HCT116 (cell line): ENCODE measurements around the gene GOLT1B. TPM values are rescaled to one million over a fixed set of nuclear protein-coding genes. Genes with fewer than 3 reads are reported as not detected.

Source experiments
- ATAC-seq: fragments of 200-7000 bp; cut with Tn5 transposase; 2 replicates; pipeline ENCODE4 v1.9.1; 2020; ENCODE audit warnings: mild to moderate bottlenecking, moderate library complexity
- BruUV-seq: library from RNA; stranded (reverse); fragments of 400-500 nt; replicated peaks from 2 replicates; lab custom pipeline; 2021; lab: Mats Ljungman, UMichigan
- CTCF ChIA-PET: fragments of 300-600 bp; sonication (Branson Sonifier 250); formaldehyde crosslinking; loops from one replicate; lab custom pipeline; 2021; ENCODE audit warnings: antibody characterized with exemption; lab: Charles Lee
- POLR2A ChIA-PET: fragments of 300-600, 350-600 bp; sonication (Branson Sonifier 250); formaldehyde crosslinking; loops from one replicate; lab custom pipeline; 2021; ENCODE audit warnings: antibody characterized with exemption; lab: Charles Lee
- RAD21 ChIA-PET, 2 experiments: fragments of 300-600 bp; sonication (Branson Sonifier 250); formaldehyde crosslinking; loops; one replicate each; lab custom pipeline; 2023; ENCODE audit warnings: low total read pairs in 2 of 2; ENCODE audit not compliant: uncharacterized antibody in 2 of 2, unreplicated experiment in 2 of 2, low non-redundant PET in 1 of 2; lab: Charles Lee
- DNase-seq: peaks from one replicate; pipeline ENCODE4 v3.0.0-alpha.2; 2010; ENCODE audit warnings: low read depth, low spot score
- H2AFZ ChIP-seq: fragments of 200-600 bp; shearing (Covaris generic), sonication (generic); 2 replicates; pipeline ENCODE4 v1.6.1; 2017; ENCODE audit warnings: low read depth, mixed run types, mixed read lengths, antibody characterized with exemption, low read length; ENCODE audit not compliant: poor library complexity, severe bottlenecking
- H3K27ac ChIP-seq: 2 replicates; pipeline ENCODE4 v1.5.1; 2012; ENCODE audit warnings: low read depth, low read length
- H3K27me3 ChIP-seq: fragments of 200-600 bp; sonication (generic); 2 replicates; pipeline ENCODE4 v1.6.1; 2016; ENCODE audit warnings: mixed run types, low read length, mixed read lengths; ENCODE audit not compliant: insufficient read depth
- H3K36me3 ChIP-seq, 2 experiments: fragments of 200-500 bp in 1 of 2; fragments of 200-600 bp in 1 of 2; sonication (Bioruptor generic) in 1 of 2; sonication (generic) in 1 of 2; 2 replicates each; pipeline versions ENCODE4 v1.5.1 to v1.6.1; 2014 to 2016; ENCODE audit warnings: low read length in 2 of 2, inconsistent platforms in 1 of 2, mixed read lengths in 1 of 2, mixed run types in 1 of 2; ENCODE audit not compliant: insufficient read depth in 2 of 2, control insufficient read depth in 1 of 2
- H3K4me1 ChIP-seq, 2 experiments: fragments of 200-600 bp in 1 of 2; sonication (generic) in 1 of 2; 2 replicates each; pipeline versions ENCODE4 v1.5.1 to v1.6.1; 2012 to 2017; ENCODE audit warnings: low read length in 2 of 2, inconsistent platforms in 1 of 2, mild to moderate bottlenecking in 1 of 2, mixed read lengths in 1 of 2, mixed run types in 1 of 2, moderate library complexity in 1 of 2; ENCODE audit not compliant: insufficient read depth in 2 of 2, control insufficient read depth in 1 of 2
- H3K4me2 ChIP-seq: fragments of 200-600 bp; sonication (generic); 2 replicates; pipeline ENCODE4 v1.6.1; 2017; ENCODE audit warnings: mixed run types, low read length, mixed read lengths
- H3K4me3 ChIP-seq, 2 experiments: fragments of 200-600 bp in 1 of 2; sonication (generic) in 1 of 2; replicated peaks in 1 of 2; 2 replicates each; pipeline ENCODE4 v1.5.1; 2011 to 2016; ENCODE audit warnings: low read length in 2 of 2, control low read depth in 1 of 2, low read depth in 1 of 2, mild to moderate bottlenecking in 1 of 2, mixed read lengths in 1 of 2, mixed run types in 1 of 2
- H3K79me2 ChIP-seq: fragments of 200-600 bp; sonication (generic); 2 replicates; pipeline ENCODE4 v1.6.1; 2017; ENCODE audit warnings: mild to moderate bottlenecking, mixed run types, low read length, moderate library complexity, mixed read lengths; ENCODE audit not compliant: insufficient read depth
- H3K9ac ChIP-seq: fragments of 200-600 bp; sonication (generic); 2 replicates; pipeline ENCODE4 v1.6.1; 2016; ENCODE audit warnings: low read length, mixed read lengths
- H3K9me2 ChIP-seq: fragments of 200-600 bp; sonication (generic), shearing (Covaris generic); 2 replicates; pipeline ENCODE4 v1.6.1; 2017; ENCODE audit warnings: mixed run types, mild to moderate bottlenecking, moderate library complexity; ENCODE audit not compliant: insufficient read depth
- H3K9me3 ChIP-seq, 2 experiments: fragments of 200-500 bp in 1 of 2; fragments of 200-600 bp in 1 of 2; sonication (Bioruptor generic) in 1 of 2; sonication (generic) in 1 of 2; 2 replicates each; pipeline ENCODE4 v1.6.1; 2014 to 2017; ENCODE audit warnings: low read length in 2 of 2, mixed read lengths in 2 of 2, inconsistent platforms in 1 of 2, low read depth in 1 of 2, mild to moderate bottlenecking in 1 of 2, mixed run types in 1 of 2, moderate library complexity in 1 of 2; ENCODE audit not compliant: control insufficient read depth in 1 of 2, insufficient read depth in 1 of 2
- H4K20me1 ChIP-seq: fragments of 200-600 bp; sonication (generic), shearing (Covaris generic); 2 replicates; pipeline ENCODE4 v1.6.1; 2017; ENCODE audit warnings: mixed run types, mild to moderate bottlenecking, moderate library complexity; ENCODE audit not compliant: insufficient read depth
- CTCF ChIP-seq, 3 experiments: fragments of 200-600 bp in 1 of 3; sonication (generic) in 1 of 3; IDR thresholded peaks in 2 of 3; conservative IDR thresholded peaks in 1 of 3; 2 replicates each; pipeline ENCODE4 v1.5.1; 2012 to 2017; ENCODE audit warnings: low read depth in 2 of 3, low read length in 2 of 3, antibody characterized with exemption in 1 of 3, borderline replicate concordance in 1 of 3, control low read depth in 1 of 3, mild to moderate bottlenecking in 1 of 3, mixed read lengths in 1 of 3, mixed run types in 1 of 3, moderate library complexity in 1 of 3; ENCODE audit not compliant: insufficient read depth in 1 of 3
- EZH2phosphoT487 ChIP-seq: fragments of 200-600 bp; IDR thresholded peaks from 2 replicates; pipeline ENCODE4 v1.6.1; 2018; ENCODE audit warnings: antibody characterized with exemption, borderline replicate concordance
- FOSL1 ChIP-seq: IDR thresholded peaks from 2 replicates; pipeline ENCODE4 v1.6.1; 2012; ENCODE audit warnings: low read depth
- SIN3A ChIP-seq: IDR thresholded peaks from 2 replicates; pipeline ENCODE4 v1.6.1; 2012; ENCODE audit warnings: low read depth
- TCF7L2 ChIP-seq: IDR thresholded peaks from 2 replicates; pipeline ENCODE4 v1.7.0; 2011; ENCODE audit warnings: borderline replicate concordance, inconsistent platforms; ENCODE audit not compliant: insufficient read depth, insufficient read length; ENCODE audit errors: extremely low read depth
- ZBTB33 ChIP-seq: IDR thresholded peaks from 2 replicates; pipeline ENCODE4 v1.6.1; 2011; ENCODE audit warnings: mild to moderate bottlenecking, low read length, moderate library complexity; ENCODE audit not compliant: insufficient replicate concordance; ENCODE audit errors: extremely low read depth
- intact Hi-C: fragments of 100-400 bp; cut with micrococcal nuclease; formaldehyde crosslinking; loops from 2 replicates; pipeline ENCODE4 v1.10.0; 2022
- total RNA-seq: library from RNA; stranded (reverse); gene quantifications from one replicate; pipeline ENCODE4 v1.2.1, GENCODE V29; 2021; ENCODE audit not compliant: unreplicated experiment

The GOLT1B gene
- total RNA-seq, 1 experiment from 2014 or later: 43.5 TPM

GRCh38 chr12:21507849-21508248, 6.3 kb downstream of the GOLT1B start (continued):
- TF ChIP-seq CTCF (IDR thresholded peaks at IDR 0.05 in 2 of 3, conservative IDR thresholded peaks at IDR 0.05 in 1 of 3; ENCODE audit: borderline replicate concordance in 1 of 3, insufficient read depth in 1 of 3, low read depth in 2 of 3, low read length in 2 of 3): no peak

- no TSS peak for BruUV-seq
- Histone ChIP-seq H3K9me3 (no peaks in the 10 kb centered on the region), H3K27me3 (no peaks in the 10 kb centered on the region), H4K20me1 (no peaks in the 10 kb centered on the region), H3K79me2 (peaks cover 51% of the 10 kb centered on the region), H3K4me1 (no peaks in the 10 kb centered on the region), H3K9me2 (no peaks in the 10 kb centered on the region), H3K9ac (no peak overlapping the region), H3K4me3 (no peak overlapping the region), H3K36me3 (peaks cover 0 to 5% of the 10 kb centered on the region in 2 experiments; a peak in 1 of 4 replicates), H3K27ac (no peak overlapping the region), H3K4me2 (no peak overlapping the region), H2AFZ (no peak overlapping the region)
- intact Hi-C loops: no loop called here
- no peak for DNase-seq
- ChIA-PET POLR2A (no interaction called here), CTCF (no interaction called here), RAD21 (no interaction called here)
- TF ChIP-seq ZBTB33: no peak
- TF ChIP-seq TCF7L2: no peak
- TF ChIP-seq SIN3A: no peak
- TF ChIP-seq FOSL1: no peak
- TF ChIP-seq EZH2phosphoT487: no peak
- ATAC-seq: no peak
Measured at GRCh38 chr12:21509768-21510167, 8.2 kb downstream of the GOLT1B start.
